AG10803 (cell line): ENCODE results near the gene AARSD1.
"Not testable (repeated sequence)": the region's sequence is repeated elsewhere in the genome, so short reads cannot be mapped to it uniquely, and the experiment has no call there.

Experiments used
- DNase-seq: peaks from one replicate; pipeline ENCODE4 v3.0.0; 2010; ENCODE audit warnings: low read depth
- H3K4me3 ChIP-seq: 2 replicates; pipeline ENCODE4 v1.5.1; 2011; ENCODE audit warnings: mild to moderate bottlenecking, low read length, control low read depth
- CTCF ChIP-seq: conservative IDR thresholded peaks from 2 replicates; pipeline ENCODE4 v1.5.1; 2011; ENCODE audit warnings: mild to moderate bottlenecking, low read length, control low read depth, inconsistent platforms

The AARSD1 gene

GRCh38 chr17:43003542-43004172 lies 39.4 kb upstream of the AARSD1 start:
- H3K4me3 ChIP-seq = no peak overlapping the region
- DNase-seq = peak; percentile 71
- no peak for TF ChIP-seq CTCF

GRCh38 chr17:43000894-43001293 lies 36.6 kb upstream of the AARSD1 start:
- DNase-seq, H3K4me3 ChIP-seq: not testable (repeated sequence)

GRCh38 chr17:42999003-42999525 lies 34.8 kb upstream of the AARSD1 start:
- TF ChIP-seq CTCF = no peak
- H3K4me3 ChIP-seq = peak overlapping the region; percentile 77
- no peak for DNase-seq

GRCh38 chr17:42997984-42998938 lies 34.0 kb upstream of the AARSD1 start, which contains the start of gene RPL27:
Gene RPL27, plus strand, starts transcription at chr17:42998419. Its CDS starts 332 bp downstream, at chr17:42998751.
- peak within 1 kb of the TSS; percentile 77 for H3K4me3 ChIP-seq
- peak; percentile 84 for TF ChIP-seq CTCF
- peak; percentile 100 for DNase-seq

GRCh38 chr17:42997390-42997983 lies 33.2 kb upstream of the AARSD1 start:
- peak overlapping the region; percentile 41 for H3K4me3 ChIP-seq
- no peak for DNase-seq
- TF ChIP-seq CTCF = no peak

- DNase-seq, H3K4me3 ChIP-seq: not testable (repeated sequence)
Observed at GRCh38 chr17:42993913-42994312, 29.7 kb upstream of the AARSD1 start.

GRCh38 chr17:42992872-42993271 lies 28.6 kb upstream of the AARSD1 start:
- DNase-seq = no peak
- no peak overlapping the region for H3K4me3 ChIP-seq
- no peak for TF ChIP-seq CTCF
